ENCODE data around the gene NLN.
"Not testable (repeated sequence)": the region's sequence is repeated elsewhere in the genome, so short reads cannot be mapped to it uniquely, and the experiment has no call there.

NLN gene

GRCh38 chr5:65779643-65780042, 57.6 kb downstream of the NLN start:
- TF ChIP-seq CTCF (IDR thresholded peaks at IDR 0.05; ENCODE audit: low read depth, low read length), result no peak
- no peak for DNase-seq (ENCODE audit: low read depth, low spot score)
- no peak overlapping the region for H3K4me3 ChIP-seq (ENCODE audit: low read depth, low read length)
- in situ Hi-C loops (cut with HindIII; ENCODE audit: low sequenced_read_pairs), result no loop called here

- in situ Hi-C loops (cut with HindIII; ENCODE audit: low sequenced_read_pairs), result not testable (repeated sequence)
These were observed 66.3 kb downstream of the NLN start for GRCh38 chr5:65788296-65788695.

GRCh38 chr5:65790371-65791163, 68.6 kb downstream of the NLN start:
- TF ChIP-seq CTCF (IDR thresholded peaks at IDR 0.05; ENCODE audit: low read depth, low read length), result no peak
- in situ Hi-C loops (cut with HindIII; ENCODE audit: low sequenced_read_pairs), result no loop called here
- no peak for DNase-seq (ENCODE audit: low read depth, low spot score)
- no peak overlapping the region for H3K4me3 ChIP-seq (ENCODE audit: low read depth, low read length)

More at GRCh38 chr5:65788296-65788695, 66.3 kb downstream of the NLN start:
- H3K4me3 ChIP-seq (ENCODE audit: low read depth, low read length); DNase-seq (ENCODE audit: low read depth, low spot score): not testable (repeated sequence)

GRCh38 chr5:65791712-65792673, 70.0 kb downstream of the NLN start:
- in situ Hi-C loops (cut with HindIII; ENCODE audit: low sequenced_read_pairs), result no loop called here
- peak; percentile 44 for DNase-seq (ENCODE audit: low read depth, low spot score)

GRCh38 chr5:65796269-65796668, 74.3 kb downstream of the NLN start:
- no peak overlapping the region for H3K4me3 ChIP-seq (ENCODE audit: low read depth, low read length)
- in situ Hi-C loops (cut with HindIII; ENCODE audit: low sequenced_read_pairs), result no loop called here
- DNase-seq (ENCODE audit: low read depth, low spot score), result no peak
- no peak for TF ChIP-seq CTCF (IDR thresholded peaks at IDR 0.05; ENCODE audit: low read depth, low read length)

More at GRCh38 chr5:65791712-65792673, 70.0 kb downstream of the NLN start:
- no peak overlapping the region for H3K4me3 ChIP-seq (ENCODE audit: low read depth, low read length)
- no peak for TF ChIP-seq CTCF (IDR thresholded peaks at IDR 0.05; ENCODE audit: low read depth, low read length)

GRCh38 chr5:65796751-65797316, 74.8 kb downstream of the NLN start:
- no peak for DNase-seq (ENCODE audit: low read depth, low spot score)
- no peak for TF ChIP-seq CTCF (IDR thresholded peaks at IDR 0.05; ENCODE audit: low read depth, low read length)
- no peak overlapping the region for H3K4me3 ChIP-seq (ENCODE audit: low read depth, low read length)
- in situ Hi-C loops (cut with HindIII; ENCODE audit: low sequenced_read_pairs), result no loop called here

All from astrocyte of the spinal cord (primary cell).